NCI-H345 (cell line): ENCODE results near the gene CDCP2.
"Not testable (repeated sequence)": the region's sequence is repeated elsewhere in the genome, so short reads cannot be mapped to it uniquely, and the experiment has no call there.

Source experiments
- DNase-seq: peaks from one replicate; lab custom pipeline; 2025; lab: John Stamatoyannopoulos, UW

The CDCP2 gene

DNA sequence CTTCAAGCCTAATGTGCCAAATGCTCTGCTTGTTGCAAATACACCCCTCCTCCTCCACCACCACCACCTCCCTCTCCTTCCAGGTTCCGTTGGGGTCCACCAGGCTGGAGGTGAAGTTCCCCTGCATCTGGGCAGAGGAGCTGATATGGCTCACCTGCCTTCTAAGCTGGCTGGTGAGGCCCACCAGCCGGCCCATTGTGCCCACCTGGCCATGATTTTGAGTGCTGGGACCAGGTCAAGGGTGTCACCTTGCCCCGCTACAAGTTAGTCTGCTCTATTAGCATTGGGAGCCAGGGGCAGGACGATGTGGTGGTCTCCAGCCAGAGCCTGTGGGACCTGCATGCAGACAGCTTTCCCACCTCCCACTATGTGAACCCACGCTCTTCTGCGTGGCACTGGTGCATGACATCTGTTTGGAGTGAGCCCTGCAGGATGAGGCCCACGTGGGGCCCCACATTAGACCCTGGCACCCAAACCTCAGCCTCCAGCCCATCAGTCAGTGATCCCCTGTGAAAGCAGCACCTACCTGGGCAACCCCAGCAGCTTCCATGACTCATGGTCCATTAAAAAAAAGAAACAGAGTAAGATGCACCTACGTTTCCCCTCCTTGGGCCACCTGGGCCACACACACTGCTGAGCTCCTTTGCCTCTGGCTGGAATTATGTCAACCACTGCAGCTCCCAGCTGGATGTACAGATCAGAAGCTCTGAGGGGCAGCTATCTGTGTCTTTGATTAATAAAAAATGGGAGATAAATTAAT, 15.6 kb upstream of the CDCP2 start:
- DNase-seq, result no peak

DNA sequence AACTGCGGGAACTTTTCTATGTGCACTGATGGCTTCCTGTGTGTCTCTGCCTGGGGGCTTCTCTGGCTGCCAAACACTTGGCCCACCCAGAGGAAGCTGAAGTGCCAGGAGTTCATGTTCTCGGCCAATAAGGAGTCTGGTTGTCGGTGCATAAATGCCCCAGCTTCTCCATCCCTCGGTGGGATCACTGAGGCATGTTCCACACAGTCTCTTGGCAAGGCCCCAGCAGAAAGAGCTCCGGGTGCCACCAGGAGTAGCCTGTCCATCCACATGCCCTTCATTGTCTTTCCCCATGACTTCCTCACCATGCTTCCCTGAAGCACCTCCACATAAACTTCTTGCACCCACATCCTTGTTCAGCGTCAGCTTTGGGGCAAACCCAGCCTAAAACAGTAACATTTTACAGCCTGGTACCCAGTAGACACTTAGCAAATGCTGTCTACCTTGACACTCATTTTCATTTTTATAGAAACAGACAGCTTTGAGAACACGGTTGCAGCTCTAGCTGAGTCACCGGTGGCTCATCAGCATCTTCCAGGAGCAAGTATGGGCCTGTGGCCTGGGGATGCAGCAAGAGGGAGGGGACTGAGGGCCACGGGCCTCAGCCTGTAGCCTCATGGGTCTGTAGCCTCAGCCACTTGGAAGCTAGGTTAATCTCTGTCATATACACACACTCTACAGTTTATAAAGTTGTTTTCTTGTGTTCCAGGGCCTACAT, 14.8 kb upstream of the CDCP2 start:
- DNase-seq, result no peak

DNA sequence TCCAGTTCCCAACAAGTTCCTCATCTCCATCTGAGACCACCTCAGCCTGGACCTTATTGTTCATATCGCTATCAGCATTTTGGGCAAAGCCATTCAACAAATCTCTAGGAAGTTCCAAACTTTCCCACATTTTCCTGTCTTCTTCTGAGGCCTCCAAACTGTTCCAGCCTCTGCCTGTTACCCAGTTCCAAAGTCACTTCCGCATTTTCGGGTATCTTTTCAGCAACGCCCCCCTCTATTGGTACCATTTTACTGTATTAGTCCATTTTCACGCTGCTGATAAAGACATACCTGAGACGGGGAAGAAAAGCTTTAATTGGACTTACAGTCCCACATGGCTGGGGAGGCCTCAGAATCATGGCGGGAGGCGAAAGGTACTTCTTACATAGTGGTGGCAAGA, 13.6 kb upstream of the CDCP2 start:
- not testable (repeated sequence) for DNase-seq

DNA sequence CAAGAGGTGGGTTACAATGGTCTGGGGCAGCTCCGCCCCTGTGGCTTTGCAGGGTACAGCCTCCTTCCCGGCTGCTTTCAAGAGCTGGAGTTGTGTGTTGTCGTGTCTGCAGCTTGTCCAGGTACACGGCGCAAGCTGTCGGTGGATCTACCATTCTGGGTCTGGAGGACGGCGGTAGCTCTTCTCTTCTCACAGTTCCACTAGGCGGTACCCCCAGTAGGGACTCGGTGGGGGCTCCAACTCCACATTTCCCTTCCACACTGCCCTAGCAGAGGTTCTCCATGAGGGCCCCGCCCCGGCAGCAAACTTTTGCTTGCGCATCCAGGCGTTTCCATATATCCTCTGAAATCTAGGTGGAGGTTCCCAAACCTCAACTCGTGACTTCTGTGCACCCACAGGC, 12.3 kb upstream of the CDCP2 start:
- DNase-seq, result no peak

DNA sequence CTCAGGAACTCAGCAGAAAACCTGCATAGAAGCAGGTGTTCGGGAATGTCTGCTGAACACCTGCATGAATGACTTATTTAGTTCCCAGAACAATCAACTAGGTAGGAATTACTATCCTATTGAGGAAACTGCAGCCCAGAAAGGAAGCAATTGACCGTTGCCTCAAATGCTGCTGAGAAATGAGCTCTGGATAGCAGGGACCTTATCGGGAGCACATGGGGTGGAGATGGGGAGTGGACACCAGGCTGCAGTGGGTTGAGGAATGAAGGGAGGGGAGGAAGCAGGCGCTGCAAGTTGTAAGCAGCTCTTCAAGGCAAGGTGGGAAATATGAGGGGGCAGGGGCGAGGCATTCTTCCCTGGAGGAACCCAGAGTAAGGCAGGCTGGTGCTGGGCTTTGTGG, 10.8 kb upstream of the CDCP2 start:
- DNase-seq, result no peak

DNA sequence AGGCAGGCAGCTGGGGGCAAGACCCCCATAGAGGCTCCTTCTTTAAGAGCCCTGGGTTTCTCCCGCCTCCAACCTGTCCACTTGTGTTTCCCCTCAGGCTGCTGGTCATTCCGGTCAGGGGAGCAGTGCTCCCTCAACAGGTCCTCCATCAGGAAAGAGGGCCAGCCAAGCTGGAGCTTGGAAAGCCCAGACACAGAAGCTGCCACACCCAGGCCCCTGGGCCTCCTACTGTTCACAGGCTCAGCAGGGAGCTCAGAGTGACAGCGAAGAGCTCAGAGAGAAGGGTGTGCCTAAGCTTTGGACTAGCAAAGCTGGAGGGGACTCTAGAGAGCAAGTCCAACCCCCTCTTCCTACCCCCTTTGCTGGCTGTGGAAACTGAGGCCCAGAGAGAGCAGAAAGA, 10.3 kb upstream of the CDCP2 start:
- peak; percentile 18 for DNase-seq

DNA sequence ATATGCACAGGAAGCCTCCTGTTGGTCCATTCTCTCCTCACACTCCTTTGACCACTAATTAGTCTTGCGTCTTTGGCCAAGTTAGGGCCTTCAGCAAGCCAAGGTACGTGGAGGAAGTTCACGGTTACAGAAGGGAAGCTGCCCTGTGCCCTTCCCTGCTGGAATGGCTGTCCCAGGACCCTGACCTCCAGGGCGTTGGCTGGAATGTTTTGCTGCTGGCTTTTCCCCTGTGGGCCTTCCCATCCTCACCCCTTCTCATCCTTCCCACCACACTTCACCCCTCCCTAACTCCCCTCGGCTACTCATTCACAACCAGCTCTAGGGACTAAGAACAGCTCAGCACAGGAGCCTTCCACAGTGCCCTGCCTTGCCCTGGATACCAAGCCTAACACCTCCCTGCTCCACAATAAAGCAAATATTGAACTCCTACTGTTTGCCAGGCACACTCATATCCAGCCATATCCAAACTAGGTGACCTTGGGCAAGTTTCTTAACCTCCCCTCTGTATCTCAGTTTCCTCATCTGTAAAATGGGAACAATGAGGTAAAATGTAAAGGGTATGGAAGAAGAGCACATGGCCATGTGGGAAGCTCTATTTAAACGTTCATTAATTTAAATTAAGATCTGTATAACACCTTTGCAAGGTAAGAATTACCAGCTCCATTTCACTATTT, 8.8 kb upstream of the CDCP2 start:
- DNase-seq, result no peak

DNA sequence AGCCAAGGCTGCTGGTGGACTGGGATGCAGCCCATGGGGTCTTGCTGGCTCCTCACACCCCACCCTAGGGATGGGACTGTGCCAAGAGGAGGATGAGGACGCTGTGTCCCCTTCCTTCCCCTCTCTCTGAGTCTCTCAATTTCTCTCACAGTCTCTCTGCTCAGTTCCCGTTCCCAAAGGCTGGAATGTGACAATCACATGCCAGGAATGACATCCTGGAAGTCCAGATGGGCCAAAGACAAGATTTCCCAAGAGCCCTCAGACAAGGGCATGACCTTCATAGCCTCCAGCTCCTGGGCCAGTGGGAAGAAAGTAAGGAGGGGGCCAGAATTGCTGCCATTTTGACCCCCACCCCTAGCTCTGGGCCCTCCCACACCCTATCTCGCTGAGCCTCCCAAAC, 7.6 kb upstream of the CDCP2 start:
- DNase-seq, result no peak

DNA sequence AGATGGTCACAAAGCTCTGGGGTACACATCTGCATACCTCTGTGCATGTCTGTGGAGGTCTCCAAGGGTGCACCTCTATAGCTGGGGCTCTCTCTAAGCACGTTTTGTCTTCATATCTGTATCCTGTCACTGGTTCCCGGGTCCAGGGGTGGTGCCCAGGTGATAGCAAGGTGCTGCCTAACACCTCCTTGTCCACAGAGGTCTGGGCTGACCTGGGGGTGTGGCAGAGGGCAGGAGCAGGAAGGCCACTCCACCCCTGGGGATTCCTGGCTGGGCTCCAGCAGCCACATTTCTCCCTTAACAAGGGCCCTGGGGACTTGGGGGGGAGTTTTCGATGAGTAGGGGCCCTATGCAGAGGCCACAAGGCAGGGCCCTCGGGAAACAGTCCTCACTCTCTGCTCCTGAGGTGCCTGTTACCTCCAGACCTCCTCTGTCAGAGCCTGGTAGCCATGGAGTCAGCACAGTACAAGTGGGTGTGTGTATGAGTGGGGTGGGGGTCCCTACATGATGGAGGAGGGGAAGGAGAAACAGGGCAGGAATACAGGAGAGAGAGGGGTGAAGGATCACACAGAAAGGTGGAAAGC, 7.0 kb upstream of the CDCP2 start:
- no peak for DNase-seq

DNA sequence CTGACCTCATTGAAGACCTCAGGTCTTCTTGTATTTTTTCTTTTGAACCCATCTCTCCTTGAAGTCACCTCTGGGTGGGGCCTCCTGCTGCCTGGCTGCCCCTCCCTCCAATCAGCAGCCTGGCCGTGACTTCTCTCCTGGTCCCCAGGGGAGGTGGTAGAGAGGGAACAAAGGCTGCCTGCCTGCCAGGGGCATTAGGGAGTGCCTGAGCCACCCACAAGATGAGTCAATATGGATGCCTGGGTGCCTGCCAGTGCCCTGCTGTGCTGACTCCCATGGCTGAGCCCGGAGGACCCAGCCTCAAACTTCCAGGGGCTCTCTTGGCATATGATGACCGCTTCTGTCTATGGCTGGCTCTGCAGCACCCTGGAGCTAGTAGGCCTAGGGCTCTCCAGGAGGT, 5.3 kb upstream of the CDCP2 start:
- DNase-seq, result peak; percentile 66

DNA sequence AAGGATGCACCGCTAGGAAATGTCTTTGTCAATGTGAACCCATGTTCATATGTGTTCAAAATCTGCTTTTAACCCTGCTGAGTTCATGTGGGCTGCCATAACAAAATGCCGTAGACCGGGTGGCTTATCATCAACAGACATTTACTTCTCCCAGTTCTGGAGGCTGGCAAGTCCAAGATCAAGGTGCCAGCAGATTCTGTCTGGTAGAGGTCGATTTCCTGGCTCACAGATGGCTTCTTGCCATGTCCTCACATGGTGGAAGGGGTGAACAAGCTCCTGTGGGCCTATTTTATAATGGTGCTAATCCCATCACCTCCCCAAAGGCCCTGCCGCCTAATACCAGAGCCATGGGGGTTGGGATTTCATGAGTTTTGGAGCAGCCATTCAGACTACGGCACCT, 4.6 kb upstream of the CDCP2 start:
- DNase-seq, result no peak

DNA sequence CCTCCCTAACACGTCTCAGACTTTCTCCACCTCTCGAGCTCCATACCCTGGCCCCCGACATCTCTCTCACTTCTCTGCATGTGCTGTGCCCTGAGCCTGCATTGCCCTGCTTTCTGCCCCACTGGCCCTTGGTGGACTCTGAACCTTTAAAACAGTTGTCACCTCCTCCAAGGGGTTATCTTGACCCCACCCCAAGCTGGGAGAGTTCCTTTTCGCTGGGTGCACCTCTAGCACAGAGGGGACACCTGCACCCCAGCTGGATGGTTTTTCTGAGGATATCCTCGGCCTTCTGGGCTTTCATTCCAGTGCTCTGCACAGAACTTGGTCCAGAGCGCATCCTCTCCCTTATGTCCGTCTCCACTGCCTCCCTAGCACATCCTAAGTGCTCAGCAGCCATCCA, 4.2 kb upstream of the CDCP2 start:
- DNase-seq, result no peak

DNA sequence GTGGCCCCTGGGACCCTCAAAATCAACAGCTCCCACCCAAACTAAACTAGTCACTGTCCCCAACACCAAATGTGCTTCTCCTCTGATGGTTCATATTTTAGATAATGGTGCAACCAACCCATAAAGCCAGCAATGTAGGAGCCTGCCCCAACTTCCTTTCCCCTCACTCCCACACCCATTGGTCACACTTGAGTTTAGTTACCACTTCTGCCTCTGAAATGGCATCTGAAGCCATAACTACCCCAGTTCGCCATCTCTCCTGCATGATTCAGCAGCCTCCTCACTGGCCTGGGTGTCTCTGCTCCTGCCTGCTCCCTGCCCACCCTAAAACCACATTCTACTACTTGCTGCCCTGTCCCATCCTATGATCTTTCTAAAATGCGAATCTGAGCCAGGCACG, 3.4 kb upstream of the CDCP2 start:
- no peak for DNase-seq

DNA sequence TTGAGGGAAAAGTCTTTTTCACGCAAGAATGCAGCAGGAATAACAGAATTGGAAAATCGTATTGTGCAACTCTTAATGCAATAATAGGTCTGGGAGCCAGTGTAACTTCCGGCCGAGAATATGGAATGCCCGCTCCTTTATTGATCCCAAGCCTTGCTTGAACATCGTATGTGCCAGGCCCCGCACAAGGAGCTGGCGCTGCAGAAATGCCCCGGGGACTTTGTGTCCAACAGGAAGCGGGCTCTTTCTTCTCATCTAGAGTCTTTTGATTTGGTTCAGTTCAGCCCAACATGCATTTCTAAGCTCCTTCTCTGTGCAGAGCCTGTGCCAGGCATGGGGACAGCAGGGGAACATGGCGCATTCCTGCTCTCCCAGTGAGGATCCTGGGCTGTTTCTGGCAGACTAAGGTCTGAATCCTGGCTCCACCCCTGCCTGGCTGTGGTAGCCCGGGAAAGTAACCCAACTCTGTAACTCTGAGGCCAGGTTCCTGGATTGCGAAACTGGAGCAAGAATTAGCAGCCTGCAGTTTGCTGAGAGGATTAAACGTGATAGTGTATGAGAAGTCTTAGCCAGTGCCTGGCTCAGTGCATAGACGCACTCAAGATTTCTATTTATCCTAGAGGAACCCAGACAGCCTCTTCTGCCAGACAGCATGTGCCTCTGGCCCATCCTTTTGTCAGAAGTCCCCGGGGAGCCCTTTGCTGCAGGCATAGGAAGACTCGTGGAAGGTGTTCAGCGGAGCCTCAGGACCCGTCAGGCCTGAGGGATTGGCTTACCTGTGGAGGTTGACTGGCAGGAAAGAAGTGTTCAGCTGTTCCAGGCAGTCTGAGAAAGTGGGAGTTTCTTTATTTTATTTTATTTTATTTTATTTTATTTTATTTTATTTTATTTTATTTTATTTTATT, 987 bp upstream of the CDCP2 start:
- peak; percentile 15 for DNase-seq

DNA sequence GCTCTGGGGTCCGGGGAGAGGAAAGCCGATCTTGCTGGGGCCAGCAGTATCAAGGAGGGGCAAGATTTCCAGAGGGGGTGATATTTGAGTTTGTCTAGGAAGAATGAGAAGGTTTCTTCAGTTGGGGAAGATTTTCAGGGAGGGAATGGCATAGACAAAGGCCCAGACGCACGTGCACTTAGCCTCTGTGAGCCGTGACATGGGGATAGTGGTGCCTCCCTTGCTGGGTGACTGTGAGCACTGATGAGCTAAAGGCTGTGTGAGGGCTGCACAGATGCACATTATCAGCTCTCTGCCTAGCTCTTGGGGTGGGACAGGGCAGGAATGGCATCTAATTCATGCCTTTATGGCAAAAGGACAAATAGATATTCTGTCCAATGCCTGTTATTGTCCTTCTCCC, 1.8 kb downstream of the CDCP2 start:
- no peak for DNase-seq

DNA sequence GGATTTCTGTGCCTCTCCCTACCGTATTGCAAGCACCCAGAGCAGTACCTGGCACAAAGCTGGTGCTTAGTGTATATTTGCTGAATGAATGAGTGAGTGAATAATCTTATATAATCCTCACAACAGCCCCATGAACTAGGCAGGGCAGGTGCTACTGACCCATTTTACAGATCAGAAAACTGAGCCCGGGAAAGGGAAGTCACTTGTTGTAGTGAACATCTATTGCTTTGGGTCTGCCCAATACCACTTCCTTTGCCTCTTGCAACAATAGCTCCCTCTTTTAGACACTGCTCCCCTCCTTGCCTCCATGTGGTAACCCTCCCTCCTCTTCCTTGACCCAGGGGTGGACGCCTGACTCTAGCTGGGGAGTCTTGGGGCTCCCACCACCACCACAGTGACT, 3.1 kb downstream of the CDCP2 start:
- DNase-seq, result no peak

DNA sequence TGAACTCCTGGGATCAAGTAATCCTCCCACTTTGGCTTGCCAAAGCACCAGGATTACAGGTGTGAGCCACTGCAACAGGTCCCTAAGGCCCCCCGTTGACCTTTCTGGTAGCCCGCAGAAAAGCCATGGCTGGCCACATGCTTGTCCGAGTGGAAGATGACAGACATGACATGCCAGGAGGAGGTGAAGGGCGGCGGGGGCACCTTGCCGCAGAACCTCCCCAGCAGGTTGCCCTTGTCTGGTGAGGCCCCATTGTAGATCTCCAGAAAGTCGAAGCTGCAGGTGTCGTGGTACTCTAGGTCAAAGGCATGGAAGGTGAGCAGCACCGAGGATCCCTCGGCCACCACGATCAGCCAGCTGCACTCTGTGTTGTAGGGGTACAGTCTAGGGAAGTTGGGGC, 8.4 kb downstream of the CDCP2 start:
- DNase-seq, result no peak

DNA sequence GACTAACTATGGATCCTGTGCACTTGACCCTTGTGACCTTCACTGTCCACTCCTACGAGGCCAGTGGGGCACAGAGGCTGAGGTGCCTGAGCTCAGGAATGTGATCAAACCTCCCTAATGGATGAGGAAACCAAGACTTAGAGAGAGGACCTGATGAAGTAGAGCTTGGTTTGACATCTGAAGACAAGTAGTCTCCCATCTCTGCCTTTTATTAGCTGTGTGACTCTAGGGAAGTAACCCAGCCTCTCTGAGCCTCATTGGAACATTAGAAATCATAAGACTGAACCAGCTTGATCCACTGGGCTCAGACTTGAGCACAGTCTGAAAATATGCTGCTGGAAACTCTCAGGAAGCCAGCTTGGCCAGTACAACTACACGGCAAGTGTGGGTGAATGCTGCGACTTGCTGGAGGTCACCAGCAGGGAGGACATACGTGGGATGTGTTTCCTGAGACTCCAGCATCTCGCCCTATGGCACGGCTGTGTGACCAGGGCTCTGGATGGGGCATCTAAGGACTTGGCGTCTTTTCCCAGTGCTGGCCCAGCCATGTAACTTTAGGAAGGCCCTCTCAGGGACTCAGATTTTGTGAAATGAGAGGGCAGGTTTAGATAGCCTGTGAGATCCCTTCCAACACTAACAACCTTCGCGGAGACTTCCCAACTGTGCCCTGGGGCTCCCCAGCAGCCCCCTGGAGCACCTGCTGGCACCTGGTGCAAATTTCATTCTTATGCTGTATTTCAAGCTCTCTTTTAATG, 10.5 kb downstream of the CDCP2 start:
- no peak for DNase-seq

DNA sequence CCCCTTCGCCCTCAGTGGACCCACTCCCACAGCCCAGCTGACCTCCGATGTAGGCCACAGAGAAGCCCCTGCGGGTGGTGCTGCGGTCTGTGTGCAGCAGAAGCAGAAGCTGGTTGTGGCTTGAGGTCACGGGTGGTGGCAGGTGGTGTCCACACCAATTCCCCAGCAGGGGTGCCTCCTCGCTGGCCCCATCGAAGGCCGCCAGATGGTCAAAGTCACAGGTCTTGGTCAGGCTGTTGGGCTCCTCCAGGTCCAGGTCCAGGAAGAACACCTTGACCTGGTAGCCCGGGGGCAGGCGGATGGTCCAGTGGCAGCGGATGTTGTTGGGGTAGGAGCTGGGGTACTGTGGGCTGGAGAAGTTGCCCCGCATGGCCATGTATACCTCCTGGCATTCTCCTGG, 13.1 kb downstream of the CDCP2 start:
- no peak for DNase-seq

DNA sequence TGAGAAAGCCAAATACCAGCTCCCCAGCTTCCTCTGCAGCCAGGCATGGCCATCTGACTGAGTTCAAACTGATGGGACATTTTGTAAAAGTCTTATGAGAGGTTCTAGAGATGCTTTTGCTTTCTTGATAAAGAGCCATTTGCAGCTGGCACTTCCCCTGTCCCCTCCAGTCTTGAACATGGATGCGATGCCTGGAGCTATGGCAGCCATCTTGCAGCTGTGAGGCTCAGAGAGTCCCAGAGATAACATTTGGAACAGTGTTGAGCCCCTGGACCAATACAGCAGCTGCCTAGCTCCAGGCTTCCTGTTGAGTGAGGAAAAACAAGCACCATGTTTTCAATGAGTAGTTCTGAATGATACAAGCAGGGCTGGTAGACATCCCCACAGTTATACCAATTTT, 13.8 kb downstream of the CDCP2 start:
- DNase-seq, result no peak

DNA sequence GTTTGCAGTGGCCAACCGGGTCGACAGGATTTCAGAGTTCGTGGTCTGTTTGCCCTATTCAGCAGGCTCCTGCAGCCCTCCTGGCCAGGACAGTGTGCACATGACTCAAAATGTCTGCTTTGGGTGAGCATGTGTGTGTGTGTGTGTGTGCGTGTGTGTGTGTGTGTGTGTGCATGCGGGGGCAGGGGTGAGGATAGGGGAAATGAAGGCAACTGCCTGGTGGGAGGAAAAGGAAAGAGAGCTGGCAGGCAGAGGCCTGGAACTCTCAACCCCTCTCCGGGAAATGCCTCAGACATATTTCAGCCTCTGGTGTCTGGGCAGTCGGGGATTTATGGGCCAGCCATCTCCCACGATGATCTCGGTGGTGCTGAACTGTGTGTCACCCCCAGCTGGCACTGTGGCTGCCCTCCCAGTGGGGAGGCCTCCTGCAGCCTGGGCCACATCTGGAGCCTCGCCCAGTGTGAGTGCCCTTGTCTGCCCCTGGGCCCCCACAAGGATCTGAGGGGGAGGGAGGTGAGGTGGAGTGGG, 15.2 kb downstream of the CDCP2 start:
- no peak for DNase-seq
